Measurements from ENCODE around the gene KLF6.

The KLF6 gene

DNA sequence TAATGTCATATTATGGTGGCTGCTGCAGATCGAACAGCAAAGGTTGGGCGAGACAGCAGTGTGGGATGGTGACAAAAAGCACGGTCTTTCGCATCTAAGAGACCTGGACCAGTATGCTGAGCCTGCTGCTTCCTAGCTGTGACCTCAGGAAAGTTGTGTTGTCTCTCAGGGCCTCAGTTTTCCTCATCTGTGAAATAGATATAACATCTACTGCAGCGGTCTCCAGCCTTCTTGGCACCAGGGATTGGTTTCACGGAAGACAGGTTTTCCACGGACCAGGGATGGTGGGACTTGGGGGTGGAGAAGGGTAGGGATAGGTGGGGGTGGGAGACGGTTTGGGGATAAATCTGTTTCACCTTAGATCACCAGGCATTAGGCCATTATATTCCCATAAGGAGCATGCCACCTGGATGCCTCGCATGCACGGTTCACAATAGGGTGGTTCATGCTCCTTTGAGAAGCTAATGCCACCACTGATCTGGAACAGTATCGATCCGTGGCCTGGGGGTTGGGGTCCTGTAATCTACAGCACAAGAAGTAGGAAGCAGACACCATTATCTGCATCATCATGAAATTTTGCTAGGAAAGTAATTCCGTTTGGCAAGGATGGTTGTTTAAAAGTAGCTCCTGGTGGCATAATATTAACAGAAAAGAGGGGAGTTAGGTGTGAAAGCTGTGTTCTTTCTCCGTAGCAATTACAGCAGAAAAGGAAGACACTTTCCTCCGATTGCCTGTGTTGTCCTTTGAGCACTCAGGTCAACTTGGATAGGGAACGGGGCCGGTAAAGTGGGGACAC, 10.8 kb downstream of the KLF6 start:
- peak; percentile 31 for DNase-seq

DNA sequence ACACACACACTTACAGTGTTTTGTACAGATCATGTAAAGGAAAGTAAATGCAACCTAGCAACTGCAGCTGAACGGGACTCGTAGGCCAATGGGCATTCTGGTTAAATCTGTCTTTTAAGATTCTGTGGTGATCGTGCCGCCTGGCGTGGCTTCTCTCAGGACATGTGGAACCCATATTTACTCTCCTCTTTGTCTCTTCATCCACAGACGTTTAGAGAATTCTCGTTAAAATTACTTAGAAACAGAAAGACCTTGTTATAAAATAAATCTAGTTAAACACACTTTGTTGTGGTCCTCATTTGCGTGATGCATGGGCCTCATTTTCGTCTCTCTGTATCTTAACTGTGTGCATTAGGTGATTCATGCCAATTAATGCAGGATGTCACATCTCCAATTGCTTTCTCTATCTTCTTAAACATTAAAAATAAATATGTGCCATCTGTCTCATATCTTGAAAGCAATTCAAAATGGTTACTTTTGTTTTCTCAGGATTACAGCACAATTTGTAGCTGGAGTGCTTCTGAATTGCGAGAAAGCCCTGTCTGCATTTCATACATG, 11.5 kb downstream of the KLF6 start:
- DNase-seq: no peak

- DNase-seq: no peak
These were observed 12.4 kb downstream of the KLF6 start for GRCh38 chr10:3772361-3773171.

- DNase-seq: no peak
These were observed 14.3 kb downstream of the KLF6 start for GRCh38 chr10:3770611-3771110.

GRCh38 chr10:3769556-3769955, 15.5 kb downstream of the KLF6 start:
- no peak for DNase-seq

DNA sequence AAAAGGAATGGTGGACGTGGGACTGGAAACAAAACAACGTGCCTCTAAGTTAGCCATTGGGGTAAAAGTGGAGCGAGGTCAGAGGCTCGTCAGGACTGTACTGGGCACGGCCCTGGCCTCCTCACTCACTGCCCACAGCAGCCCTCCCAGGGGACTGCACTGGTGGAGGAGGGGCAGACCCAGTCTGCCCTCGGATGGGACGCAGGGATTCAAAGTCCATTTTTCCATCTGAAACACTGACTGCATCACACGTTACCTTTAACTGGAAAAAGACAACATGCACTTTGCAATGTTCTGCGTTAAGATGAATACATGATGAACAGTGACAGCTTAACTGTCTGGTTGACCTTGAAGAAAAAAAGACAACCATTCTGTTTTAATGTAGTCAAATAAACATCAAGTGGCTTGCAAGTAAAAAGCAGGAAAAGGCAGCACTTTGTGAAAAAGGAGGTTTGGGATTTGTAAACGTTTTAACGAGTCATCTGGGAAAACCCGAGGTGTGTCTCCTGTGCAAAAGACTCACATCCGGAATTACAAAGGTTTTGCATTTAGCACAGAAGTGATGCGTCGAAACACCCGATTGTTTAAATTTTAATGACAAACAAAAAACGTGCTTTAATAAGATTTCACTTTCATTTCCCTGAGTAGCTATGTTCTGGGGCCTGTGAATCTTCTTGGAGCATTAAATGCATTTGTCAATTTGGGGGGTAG, 18.8 kb downstream of the KLF6 start:
- peak; percentile 20 for DNase-seq

GRCh38 chr10:3765146-3765545, 19.9 kb downstream of the KLF6 start:
- DNase-seq: no peak

GRCh38 chr10:3764626-3765112, 20.3 kb downstream of the KLF6 start:
- no peak for DNase-seq

- no peak for DNase-seq
These were observed 21.0 kb downstream of the KLF6 start for GRCh38 chr10:3763852-3764625.

DNA sequence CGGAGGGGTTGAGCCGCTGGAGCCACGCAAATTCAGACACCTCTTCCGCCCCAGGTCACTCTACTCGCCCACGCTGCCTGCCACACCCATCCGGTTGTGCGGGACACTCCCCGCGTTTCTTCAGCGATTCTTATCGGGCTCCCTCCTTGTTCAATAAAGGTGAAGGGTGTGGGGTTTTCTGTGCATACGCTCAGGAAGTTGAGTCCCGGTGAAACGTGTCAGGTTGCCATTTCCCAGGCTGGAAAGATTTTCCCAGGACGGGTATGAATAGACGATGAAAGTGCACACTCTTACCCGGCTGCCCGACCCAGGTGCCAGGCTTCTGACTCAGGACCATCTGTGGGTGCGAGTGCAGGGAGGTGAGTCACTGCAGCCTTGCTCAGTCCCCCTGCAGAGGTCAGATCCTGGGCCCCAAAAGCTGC, 22.0 kb downstream of the KLF6 start:
- DNase-seq: no peak

DNA sequence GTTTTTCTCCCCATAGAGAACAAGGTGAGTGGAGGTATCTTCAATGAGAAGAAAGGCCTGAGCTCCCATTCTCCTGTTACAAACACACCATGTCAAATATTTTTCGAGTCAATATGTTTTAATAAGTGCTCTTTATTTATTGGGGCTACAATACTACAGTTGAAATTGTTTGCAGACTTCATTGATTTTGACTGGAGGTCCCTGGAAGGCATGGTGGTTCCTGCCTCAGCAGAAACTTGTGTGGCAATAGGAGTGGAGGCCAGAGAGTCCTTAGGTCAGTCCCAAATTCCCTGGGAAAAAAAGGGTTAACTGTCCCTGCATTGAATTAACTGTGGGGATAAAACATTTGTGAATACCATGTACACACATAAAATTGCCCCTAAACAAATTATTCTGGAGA, 22.7 kb downstream of the KLF6 start:
- DNase-seq: no peak

GRCh38 chr10:3761904-3762303, 23.1 kb downstream of the KLF6 start:
- no peak for DNase-seq

DNA sequence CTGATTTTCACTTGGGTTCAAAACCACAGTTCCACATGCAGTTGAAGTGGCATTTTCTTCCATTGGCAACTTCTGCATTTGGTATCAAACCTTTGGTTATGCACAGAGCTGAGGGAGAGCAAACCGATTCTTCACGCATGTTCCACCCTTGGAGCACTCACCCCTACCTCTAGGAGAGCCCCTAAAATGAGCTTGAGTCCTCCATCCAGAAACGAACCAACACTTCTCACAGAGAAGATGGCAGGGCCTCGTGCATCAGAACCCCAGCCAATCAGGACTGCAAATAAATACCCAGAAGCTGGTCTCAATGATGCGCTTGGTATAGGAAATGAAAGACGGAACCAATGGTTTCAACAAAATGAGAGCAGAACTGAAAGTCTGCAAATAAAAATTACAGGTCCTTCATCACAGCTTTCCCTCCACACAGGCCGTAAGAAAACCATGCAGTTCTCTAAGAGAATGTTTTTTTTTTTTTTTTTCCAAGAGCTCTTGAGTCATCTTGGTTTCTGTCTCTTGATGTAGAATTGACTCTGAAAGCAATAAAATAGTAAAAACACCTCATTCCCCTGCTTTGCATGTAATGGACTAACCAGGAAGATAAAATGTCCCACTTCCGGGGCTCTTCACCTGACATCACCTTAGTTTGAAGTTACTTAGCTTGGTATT, 23.9 kb downstream of the KLF6 start:
- DNase-seq: peak; percentile 10

GRCh38 chr10:3760083-3760482, 24.9 kb downstream of the KLF6 start:
- DNase-seq: peak; percentile 4

DNA sequence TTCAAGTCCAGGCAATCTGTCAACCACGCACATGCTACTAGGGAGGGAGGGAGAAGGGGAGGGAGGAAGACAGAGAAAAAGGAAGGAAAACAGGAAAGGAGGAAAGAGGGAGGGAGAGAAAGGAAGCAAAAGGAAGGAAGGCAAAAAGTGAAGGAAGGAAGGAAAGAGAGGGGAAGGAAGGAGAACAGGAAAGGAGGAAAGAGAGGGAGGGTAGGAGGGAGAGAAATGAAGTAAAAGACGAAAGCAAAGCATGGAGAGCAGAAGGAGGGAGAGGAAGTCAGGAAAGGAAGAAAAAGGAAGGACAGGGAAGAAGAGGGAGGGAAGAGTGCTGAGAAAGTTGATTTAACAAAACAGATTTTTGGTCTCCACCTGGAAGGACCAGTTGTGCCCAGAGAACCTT, 25.6 kb downstream of the KLF6 start:
- no peak for DNase-seq

- DNase-seq: no peak
These were observed 26.5 kb downstream of the KLF6 start for GRCh38 chr10:3758491-3758970.

DNA sequence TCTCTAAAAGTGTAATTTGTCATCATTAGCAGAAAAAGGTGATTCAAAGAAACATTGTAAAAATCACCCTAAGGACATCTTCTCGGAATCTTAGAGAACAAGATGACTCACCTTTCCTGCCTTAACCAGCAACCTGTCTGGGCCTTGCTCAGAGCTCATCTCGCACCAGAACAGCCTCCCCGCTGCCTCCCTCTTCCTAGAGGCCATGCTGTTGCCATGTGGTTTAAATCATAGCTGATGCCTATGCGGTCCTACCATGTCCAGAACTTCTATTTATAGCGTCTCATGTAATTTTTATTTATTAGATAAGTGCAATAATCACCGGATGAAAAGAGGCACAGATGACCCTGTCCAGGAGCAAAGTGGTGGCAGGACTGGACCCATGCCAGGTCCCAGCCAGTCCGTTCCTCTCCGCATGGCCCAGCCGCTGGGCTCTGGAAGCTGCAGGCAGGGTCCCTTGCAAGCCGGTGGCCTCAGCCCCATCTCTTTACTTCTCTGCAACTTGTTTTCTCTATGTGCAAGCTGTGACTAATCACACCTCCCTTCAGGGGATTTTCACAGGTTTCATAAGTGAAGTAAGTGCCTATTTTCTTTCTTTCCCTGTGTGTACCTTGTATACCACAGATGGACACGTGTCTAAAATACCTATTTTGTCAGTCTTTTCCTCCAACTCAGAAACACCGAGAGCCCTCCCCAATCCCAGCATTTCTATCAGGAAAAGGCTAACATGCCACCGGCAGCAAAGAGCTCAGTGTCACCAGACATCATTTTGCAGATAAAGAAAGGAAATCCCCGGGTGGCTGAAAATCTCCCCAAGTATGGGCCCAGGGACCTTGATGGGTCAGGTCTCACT, 27.1 kb downstream of the KLF6 start:
- no peak for DNase-seq

GRCh38 chr10:3757250-3757637, 27.8 kb downstream of the KLF6 start:
- no peak for DNase-seq

DNA sequence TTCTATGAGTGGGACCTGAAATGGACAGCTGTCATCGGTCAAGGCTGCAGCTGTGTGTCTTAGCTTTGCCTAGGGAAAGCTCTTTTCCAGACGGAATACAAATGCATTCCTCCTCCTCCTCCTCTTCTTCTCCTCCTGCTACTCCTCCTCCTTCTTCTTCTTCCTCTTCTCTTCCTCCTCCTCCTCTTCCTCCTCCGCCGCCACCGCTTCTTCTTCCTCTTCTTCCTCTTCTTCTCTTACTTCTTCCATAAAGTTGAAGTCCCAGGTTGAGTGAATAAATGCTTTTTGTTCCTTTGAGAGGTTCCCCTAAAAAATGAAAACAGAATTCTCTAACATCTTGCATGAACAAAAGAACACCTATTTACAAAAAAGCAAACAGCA, 28.7 kb downstream of the KLF6 start:
- no peak for DNase-seq
